Superior temporal gyrus (tissue), 1 donor: ENCODE data around the gene FCN3.
A peak's percentile ranks its signal among the peaks of the same experiment; 100 is the strongest.

Source experiments
- DNase-seq: peaks from one replicate; pipeline ENCODE4 v3.0.0-alpha.2; 2016; ENCODE audit errors: extremely low spot score

Gene FCN3

DNA sequence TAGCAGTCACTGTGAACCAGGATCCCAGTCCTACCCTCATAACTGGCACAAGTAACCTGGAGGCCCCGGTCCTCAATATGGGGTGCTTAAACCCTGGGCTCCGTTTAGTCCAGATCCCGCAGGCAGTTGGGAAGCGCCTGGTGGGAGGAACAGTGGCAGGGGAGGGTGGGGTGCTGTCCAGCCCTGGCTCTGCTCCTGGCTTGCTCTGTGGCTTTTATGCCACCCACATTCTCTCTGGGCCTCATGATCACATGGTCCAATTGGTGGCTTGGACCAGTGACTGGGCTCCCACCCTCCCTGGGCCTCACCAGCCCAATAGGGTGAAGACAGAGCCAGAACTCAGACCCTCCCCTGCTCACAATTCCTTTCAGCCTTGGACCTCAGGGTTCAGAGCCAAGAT lies 5.6 kb upstream of the FCN3 start:
- DNase-seq = no peak

DNA sequence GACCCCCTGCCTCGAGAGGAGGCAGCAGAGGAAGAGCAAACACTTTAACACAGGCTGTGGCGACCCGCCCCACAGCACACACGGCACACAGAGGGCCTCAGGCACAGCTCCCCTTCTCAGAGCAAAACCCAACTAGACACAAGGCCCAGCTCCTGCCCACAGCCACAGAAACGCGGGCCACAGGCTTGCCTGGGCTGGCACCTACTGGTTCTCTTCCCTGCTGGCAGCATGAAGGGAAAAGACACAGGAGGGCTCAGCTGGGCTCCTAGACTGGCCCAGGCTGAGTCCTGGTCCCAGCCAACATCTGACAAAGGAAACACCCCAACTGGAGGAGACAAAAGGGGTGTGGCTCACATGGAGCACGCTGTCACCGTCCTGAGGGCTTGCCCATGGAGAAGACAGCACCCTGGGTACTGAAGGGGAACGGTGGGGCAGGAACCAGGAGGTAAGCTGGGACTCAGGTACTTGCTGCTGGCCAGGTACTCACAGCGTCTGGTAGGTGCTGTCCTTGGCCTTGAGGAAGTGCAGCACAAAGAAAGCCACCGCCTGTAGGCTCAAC lies 5.0 kb upstream of the FCN3 start:
- DNase-seq = no peak

DNA sequence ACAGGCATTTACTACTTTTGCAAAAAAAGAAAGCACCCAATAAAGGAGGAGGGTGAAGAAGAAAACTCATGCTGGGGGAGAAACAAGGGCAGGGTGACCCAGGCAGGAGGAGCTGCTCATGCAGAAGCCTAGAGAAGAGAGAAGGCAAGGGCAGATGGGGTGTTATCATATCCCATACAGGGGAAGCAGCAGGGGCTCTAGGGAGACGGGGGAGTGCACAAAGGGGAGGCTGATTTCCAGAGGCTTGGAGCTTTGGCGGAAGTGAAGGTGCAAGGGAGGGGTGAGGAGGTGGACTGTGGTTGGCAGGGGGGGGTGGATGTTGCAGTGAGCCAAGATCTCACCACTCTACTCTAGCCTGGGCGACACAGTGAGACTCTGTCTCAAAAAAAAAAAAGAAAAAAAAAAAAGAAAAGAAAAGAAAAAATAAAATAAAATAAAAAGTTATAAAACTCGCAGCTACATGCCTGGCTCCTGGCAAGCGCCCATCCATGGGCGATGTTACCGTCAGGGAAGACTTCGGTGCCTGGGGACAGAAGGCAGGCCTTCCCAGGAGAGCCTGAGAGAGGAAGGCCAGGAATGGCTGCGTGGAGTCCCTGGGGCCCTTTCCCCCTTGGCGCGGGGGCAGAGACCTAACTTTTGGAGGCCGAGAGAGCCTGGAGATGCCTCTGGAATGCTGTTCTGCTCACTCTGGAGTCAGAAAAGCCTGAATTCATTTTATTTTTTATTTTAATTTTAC lies 3.3 kb upstream of the FCN3 start:
- no peak for DNase-seq

DNA sequence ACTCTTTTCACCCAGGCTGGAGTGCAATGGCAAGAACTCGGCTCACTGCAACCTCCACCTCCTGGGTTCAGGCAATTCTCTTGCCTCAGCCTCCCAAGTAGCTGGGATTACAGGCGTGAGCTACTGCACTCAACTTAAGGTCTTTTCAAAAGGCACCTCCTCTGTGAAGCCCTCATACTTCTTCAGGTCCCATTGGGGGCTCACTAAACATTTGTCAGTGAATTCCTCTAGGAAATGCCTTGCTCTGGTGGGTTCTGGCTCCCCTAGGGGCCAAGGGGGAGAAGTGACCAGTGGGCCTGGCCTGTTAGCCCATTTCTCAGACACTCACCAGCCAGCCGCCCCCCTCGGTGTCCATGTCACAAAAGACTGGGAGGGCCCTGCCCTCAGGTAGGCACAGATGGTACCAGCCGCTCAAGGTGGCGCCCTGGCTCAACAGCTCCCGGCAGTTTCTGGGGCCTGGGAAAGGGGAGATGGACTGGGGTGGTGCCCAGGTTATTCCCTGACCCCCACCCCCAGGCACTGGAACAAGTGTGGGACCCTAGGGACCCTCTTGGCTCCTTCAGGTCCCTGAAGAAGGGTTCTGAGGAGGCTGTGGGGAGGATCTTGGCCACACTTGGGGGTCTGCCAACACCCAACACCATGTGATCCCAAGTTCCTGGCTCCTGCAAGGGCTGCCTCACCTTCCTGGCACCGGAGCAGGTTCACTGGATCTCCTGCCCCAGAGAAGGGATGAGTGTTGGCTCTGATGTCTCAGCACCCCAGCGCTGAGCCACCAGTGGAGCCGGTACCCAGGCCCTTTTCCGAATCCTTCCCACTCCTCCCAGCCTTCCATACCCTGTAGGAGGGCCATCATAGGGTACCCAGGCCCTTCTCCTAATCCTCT lies 1.6 kb downstream of the FCN3 start:
- no peak for DNase-seq

DNA sequence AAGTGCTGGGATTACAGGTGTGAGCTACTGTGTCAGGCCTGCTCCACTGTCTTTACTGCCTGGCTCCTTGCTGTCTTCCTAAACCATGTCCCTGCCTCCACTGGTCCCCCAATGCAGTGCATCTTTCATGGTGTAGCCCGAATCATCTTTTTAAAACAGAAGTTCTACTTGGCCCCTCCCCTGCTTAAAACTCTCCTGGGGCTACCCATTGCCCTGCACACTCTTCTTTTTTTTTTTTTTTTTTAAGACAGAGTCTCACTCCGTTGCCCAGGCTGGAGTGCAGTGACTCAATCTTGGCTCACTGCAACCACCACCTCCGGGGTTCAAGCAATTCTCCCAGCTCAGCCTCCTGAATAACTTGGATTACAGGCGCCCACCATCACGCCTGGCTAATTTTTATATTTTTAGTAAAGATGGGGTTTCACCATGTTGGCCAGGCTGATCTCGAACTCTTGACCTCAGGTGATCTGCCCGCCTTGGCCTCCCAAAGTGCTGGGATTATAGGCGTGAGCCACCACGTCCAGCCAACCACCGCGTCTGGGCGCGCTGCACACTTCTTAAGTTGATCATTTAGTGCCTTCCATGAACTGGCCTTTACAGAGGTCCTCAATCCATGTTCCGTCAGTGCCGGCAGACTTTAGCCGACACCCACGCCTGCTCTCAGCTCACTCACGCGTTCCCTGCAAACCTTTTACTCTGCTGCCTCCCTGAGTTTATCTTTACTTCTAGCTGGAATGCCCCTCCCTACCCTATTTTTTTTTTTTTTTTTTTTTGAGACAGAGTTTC lies 2.4 kb downstream of the FCN3 start:
- no peak for DNase-seq

DNA sequence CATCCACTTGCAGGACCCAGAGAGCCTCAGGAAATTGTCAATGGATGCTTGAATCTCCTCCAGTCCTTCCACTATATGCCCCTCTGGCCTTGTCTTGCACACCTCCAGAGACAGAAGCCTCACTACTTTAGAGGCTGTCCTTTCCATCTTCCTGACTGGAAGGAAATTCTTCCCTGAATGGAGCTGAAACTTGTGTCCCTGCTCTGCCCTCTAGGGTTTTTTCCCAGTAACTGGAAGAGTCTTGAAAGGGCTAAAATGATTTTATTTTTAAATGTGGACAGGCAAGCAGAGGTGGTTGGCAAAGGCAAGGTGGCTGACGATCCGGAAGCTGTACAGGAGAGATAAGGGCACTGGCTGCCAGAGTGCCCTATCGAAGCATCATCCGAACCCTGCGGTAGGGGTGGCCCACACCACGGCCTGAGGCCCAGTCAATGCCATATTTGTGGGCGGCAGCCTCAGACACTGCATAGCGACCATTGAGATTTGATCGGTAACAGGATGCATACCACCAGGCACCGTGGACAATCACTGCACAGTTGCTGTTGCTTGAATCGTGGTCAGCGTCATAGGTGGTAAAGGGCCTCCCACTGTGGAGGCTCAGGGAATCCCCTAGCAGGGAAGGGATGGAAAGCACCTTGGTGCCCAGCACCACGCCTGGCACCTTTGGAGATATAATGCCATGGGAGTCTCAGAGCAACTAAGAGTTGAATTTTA lies 5.6 kb downstream of the FCN3 start:
- peak; percentile 17 for DNase-seq

GRCh38 chr1:27367160-27367650 lies 7.4 kb downstream of the FCN3 start:
- DNase-seq = no peak

DNA sequence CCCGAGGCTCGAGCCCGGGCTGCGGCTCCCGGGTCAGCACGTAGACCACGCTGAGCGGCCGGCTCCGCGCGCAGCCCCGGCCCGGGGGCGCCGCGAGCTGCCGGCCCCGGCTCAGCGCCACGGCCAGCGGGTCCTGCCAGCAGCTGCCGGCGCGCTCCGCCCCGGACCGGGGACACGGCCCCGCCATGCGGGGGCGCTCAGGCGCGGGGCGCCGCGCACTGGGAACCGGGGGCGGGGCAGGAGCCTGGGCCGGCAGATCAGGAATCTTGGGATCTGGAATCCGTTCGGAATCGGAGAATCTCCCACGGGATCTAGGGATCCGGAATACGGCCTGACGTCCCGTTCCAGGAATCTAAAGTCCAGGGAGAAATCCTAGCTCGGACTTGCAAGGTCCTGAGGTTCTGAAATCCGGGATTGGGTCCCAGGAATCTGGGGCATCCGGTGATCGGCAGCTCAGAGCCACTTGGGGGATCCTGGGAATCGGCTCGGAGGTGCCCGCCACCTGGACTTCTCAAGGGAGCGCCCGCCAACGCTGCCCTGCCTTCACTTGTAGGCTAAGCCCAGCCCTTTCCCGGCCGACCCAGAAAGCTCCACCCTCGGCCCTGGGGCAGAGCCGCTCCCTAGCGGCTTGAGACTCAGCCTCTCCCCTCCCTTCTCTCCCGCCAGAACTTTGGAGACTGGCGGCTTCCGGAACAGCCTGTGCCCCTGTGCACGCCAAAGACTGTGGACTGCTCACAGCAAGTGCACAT lies 8.0 kb downstream of the FCN3 start, which contains the start of gene MAP3K6:
TSS of gene MAP3K6 (minus strand) at position 551 of the 749 bp plus-strand sequence. CDS start at position 187, 364 bp downstream.
- DNase-seq = peak; percentile 39

DNA sequence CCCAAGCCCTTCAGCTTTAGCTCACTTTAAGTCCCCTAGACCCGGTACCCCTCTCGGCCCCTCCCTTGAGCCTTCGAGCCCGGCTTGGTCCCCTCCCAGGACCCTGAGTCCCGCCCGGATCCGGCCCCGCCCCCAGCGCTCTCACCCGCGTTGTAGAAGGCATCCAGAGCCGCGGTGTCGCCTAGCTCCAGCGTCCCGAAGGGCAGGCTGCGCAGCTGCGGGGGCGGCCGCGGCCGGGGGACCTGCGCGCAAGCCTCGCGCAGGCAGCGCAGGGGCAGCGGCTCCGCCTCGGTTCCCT lies 8.6 kb downstream of the FCN3 start:
- DNase-seq = peak; percentile 22

DNA sequence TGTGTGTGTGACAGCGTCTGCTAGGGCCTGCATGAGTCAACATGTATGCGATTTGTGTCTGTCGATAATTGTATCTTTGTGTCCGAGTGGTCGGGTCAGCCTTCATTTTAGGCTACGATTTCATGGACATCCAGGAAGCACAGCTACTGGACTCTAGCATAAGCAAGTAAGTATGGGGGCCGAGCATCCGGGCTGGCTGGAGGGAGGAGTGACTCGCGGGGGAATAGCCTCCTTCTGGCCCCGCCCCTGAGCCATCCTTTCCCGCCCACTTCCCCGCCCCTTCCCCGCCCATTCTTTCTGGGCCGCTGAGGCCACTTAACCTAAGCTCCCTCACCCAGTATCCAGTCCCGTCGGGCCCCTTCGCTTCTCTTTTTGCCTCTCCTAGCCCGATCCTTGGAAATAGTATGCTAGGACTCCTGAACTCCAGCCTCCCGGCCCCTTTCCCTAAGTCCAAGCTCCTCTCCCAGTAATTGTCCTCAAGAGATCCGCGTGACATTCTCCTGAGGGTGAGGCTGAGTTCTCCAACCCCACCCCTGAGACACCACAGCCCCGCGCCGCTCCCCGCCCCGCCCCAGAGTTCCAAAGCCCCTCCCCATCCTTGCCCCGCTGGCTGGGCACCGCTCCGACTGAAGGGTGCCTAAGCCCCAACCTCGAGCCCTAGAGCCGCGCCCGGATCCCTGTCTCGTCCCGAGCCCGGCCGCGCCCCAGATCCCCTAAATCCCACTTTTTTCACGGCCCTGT lies 9.1 kb downstream of the FCN3 start:
- DNase-seq = peak; percentile 75

DNA sequence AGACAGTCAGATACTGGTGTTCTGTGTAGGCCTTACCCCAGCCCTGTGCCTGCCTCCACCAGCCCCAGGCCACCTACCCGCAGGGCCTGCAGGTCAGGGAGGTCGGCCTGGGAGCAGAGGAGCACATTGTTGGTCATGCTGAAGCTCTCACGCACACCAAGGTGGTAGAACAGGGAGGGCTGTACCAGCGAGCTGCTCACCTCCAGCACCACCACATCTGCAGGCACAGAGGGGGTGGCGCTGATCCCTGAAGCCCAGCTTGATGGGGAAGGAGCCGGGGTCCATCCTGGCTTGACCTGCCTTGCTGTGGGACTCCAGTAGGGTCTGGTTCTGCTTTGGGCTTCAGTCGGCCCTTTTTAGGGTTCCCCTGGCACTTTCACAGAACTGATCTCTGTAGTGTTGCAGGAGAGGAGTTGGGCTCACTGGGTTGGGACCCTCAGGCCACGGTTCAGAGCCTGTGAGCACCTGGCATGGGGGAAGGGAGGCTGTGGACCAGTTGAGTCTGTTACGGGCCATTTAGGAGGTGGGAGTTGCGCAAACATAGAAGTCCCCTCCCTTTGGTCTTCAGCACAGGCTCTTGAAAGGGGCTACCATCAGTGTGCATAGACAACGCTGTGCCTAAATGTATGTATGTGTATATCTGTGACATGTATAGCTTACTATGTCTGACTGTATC lies 9.8 kb downstream of the FCN3 start:
- no peak for DNase-seq

- DNase-seq = no peak
These were observed 10.6 kb downstream of the FCN3 start for GRCh38 chr1:27363766-27364695.

- DNase-seq = no peak
These were observed 13.1 kb downstream of the FCN3 start for GRCh38 chr1:27361553-27361952.

DNA sequence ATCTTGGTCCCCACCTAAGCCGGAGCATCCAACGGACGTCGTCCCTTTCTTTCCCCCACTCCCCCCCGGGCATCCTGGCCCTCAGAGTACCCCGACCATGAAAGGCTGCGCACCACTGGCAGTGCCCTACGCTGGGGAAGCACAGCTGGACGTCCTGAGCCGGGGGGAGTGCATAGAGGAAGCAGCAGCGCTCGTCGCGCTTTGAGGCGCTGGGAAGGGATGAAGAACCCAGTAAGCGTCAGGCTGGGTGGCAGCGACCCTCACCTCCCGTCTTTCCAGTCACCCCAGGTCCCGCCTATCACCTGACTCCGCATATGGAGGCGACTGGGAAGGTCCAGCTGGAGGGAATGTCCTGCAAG lies 13.6 kb downstream of the FCN3 start:
- no peak for DNase-seq

GRCh38 chr1:27360159-27361043 lies 14.2 kb downstream of the FCN3 start:
- DNase-seq = no peak

DNA sequence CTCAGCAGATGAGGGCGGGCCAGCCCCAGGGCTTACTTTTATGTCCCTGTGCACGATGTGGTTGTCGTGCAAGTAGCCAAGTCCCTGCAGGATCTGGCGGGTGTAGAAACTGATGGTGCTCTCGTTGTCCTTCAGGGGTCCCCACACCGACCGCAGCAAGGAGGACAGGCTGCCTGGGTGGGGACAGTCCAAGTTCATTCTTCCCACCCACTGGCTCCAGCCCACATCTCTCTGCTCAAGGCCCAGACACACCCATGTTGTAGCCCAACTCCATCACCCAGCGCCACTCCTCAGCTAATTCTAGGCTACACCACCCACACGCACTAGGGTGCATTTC lies 14.8 kb downstream of the FCN3 start:
- no peak for DNase-seq

GRCh38 chr1:27358928-27359313 lies 15.7 kb downstream of the FCN3 start:
- no peak for DNase-seq
